ENCODE results near the gene OR2A1. TPM values are rescaled to one million over a fixed set of nuclear protein-coding genes. Genes with fewer than 3 reads are reported as not detected.
"Not testable (repeated sequence)": the region's sequence is repeated elsewhere in the genome, so short reads cannot be mapped to it uniquely, and the experiment has no call there.

OR2A1 gene
- total and polyA plus RNA-seq, 2 of the 8 experiments (the other 6 are each of a cell fraction or from before 2014, with no cell fraction given): 0.05 TPM; not detected in 1

DNA sequence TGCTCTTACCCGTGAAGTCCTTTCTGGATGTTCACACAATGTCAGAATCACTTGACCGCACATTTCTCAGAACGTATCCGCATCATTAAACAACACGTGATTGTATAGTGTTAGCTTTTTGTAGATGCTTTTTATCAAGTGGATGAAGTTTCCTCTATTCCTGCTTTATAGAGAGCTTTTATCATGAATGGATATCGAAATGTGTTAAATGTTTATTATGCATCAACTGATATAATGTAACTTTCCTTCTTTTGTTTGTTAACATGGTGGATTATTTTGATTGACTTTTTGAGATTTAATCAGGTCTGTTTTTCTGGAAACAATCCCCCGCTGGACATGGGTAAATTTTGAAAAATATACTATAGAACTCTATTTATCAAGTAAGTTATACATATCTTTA lies 47.5 kb upstream of the OR2A1 start, which contains the start of gene OR2A7:
Gene OR2A7 (minus strand): TSS at position 101 of the 400 bp plus-strand sequence. CDS start 5,164 bp downstream, outside the sequence.
- H4K8ac ChIP-seq (ENCODE audit: extremely low read depth, insufficient read depth, low read length); H3K4me3 ChIP-seq (ENCODE audit: extremely low read depth in 1 of 4, insufficient read depth in 2 of 4, low read depth in 3 of 4, low read length in 4 of 4); CTCF ChIA-PET (ENCODE audit: partially characterized antibody); H3K23ac ChIP-seq (ENCODE audit: insufficient read length); H2BK120ac ChIP-seq (replicated peaks; ENCODE audit: low read depth, low read length); H3K56ac ChIP-seq (replicated peaks; ENCODE audit: insufficient read length, low read depth, low read length); H3K79me1 ChIP-seq (ENCODE audit: low read depth, low read length); H4K20me1 ChIP-seq (replicated peaks in 1 of 2; ENCODE audit: control insufficient read depth in 1 of 2, insufficient read depth in 2 of 2, low read length in 2 of 2); H4K91ac ChIP-seq (replicated peaks; ENCODE audit: insufficient read length, low read length); DNase-seq (ENCODE audit: low read depth in 1 of 2, low spot score in 2 of 2); H3K18ac ChIP-seq (ENCODE audit: extremely low read depth, low read length); H3K4me1 ChIP-seq (replicated peaks in 1 of 4; ENCODE audit: control insufficient read depth in 3 of 4, insufficient read depth in 4 of 4, low read length in 3 of 4); H2BK5ac ChIP-seq (ENCODE audit: low read depth, low read length); POLR2A ChIA-PET (ENCODE audit: partially characterized antibody); H3K36me3 ChIP-seq (ENCODE audit: control insufficient read depth in 2 of 4, insufficient read depth in 4 of 4, low read length in 3 of 4); H2AK5ac ChIP-seq (ENCODE audit: low read depth, low read length); H3K4ac ChIP-seq (replicated peaks; ENCODE audit: insufficient read length, low read depth, low read length); H3K14ac ChIP-seq (ENCODE audit: insufficient read length); H3K79me2 ChIP-seq (ENCODE audit: control insufficient read depth in 1 of 2, insufficient read depth in 2 of 2, low read length in 2 of 2); H2BK15ac ChIP-seq (ENCODE audit: low read length); H3K27me3 ChIP-seq (replicated peaks in 1 of 4; ENCODE audit: control insufficient read depth in 3 of 4, extremely low read depth in 1 of 4, insufficient read depth in 3 of 4, low read length in 3 of 4); H3K4me2 ChIP-seq (ENCODE audit: insufficient read depth in 1 of 2, low read depth in 2 of 2, low read length in 2 of 2); H3K23me2 ChIP-seq (ENCODE audit: low read depth, low read length); H3K9ac ChIP-seq (replicated peaks in 1 of 4; ENCODE audit: extremely low read depth in 1 of 4, low read depth in 3 of 4, low read length in 3 of 4); H2AFZ ChIP-seq (ENCODE audit: low read length); H3K9me3 ChIP-seq (ENCODE audit: insufficient read depth in 2 of 2, low read depth in 1 of 2, low read length in 1 of 2); H2BK20ac ChIP-seq (ENCODE audit: low read length); H4K5ac ChIP-seq (ENCODE audit: insufficient read length, low read depth, low read length); H3K27ac ChIP-seq (ENCODE audit: low read depth, low read length); H2BK12ac ChIP-seq (ENCODE audit: low read depth, low read length): not testable (repeated sequence)
- FAIRE-seq: peak; percentile 24
- WGBS, 2 experiments (ENCODE audit: extremely low coverage in 1 of 2, insufficient coverage in 1 of 2, insufficient read length in 1 of 2, insufficient replicate concordance in 2 of 2, low coverage in 1 of 2, low lambda C conversion rate in 2 of 2, missing lambda C conversion rate in 1 of 2): 88% methylated on average over 6 of the region's 7 CpGs; no CpG with 5 or more reads in 1 of the 2 experiments

DNA sequence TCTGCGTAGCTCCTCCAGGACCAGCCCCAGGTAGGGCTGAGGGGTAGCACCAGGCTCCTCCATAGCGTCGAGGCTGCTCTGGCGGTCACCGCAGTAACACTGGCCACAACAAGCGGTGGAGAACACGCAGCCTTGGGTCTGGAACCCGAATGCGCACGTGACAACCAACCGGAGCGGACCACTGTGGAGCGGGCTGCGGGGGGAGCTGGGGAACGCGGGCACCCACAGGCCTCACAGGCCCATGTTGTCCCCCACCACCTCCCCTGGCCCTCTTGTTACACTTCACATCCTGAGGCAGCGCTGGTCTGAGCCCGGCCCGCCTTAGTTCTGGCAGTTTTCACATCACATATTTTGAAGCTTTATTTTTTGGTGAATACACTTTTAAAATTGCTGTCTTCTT lies 43.0 kb upstream of the OR2A1 start, which contains the start of gene CTAGE8:
Gene CTAGE8 (minus strand): TSS at position 101 of the 400 bp plus-strand sequence. CDS start 38 bp downstream, at position 63.
- H4K8ac ChIP-seq (ENCODE audit: extremely low read depth, insufficient read depth, low read length); H2BK15ac ChIP-seq (ENCODE audit: low read length); H2BK20ac ChIP-seq (ENCODE audit: low read length); H3K4ac ChIP-seq (replicated peaks; ENCODE audit: insufficient read length, low read depth, low read length); H3K9ac ChIP-seq (replicated peaks in 1 of 4; ENCODE audit: extremely low read depth in 1 of 4, low read depth in 3 of 4, low read length in 3 of 4); FAIRE-seq; H2BK120ac ChIP-seq (replicated peaks; ENCODE audit: low read depth, low read length); H3K18ac ChIP-seq (ENCODE audit: extremely low read depth, low read length); H3K27ac ChIP-seq (ENCODE audit: low read depth, low read length); H2BK12ac ChIP-seq (ENCODE audit: low read depth, low read length); H3K23me2 ChIP-seq (ENCODE audit: low read depth, low read length); H3K27me3 ChIP-seq (replicated peaks in 1 of 4; ENCODE audit: control insufficient read depth in 3 of 4, extremely low read depth in 1 of 4, insufficient read depth in 3 of 4, low read length in 3 of 4); H3K36me3 ChIP-seq (ENCODE audit: control insufficient read depth in 2 of 4, insufficient read depth in 4 of 4, low read length in 3 of 4); H3K14ac ChIP-seq (ENCODE audit: insufficient read length); H2AFZ ChIP-seq (ENCODE audit: low read length); H3K4me3 ChIP-seq (ENCODE audit: extremely low read depth in 1 of 4, insufficient read depth in 2 of 4, low read depth in 3 of 4, low read length in 4 of 4); H3K56ac ChIP-seq (replicated peaks; ENCODE audit: insufficient read length, low read depth, low read length); H3K79me1 ChIP-seq (ENCODE audit: low read depth, low read length); H4K5ac ChIP-seq (ENCODE audit: insufficient read length, low read depth, low read length); H3K4me1 ChIP-seq (replicated peaks in 1 of 4; ENCODE audit: control insufficient read depth in 3 of 4, insufficient read depth in 4 of 4, low read length in 3 of 4); CTCF ChIA-PET (ENCODE audit: partially characterized antibody); H2BK5ac ChIP-seq (ENCODE audit: low read depth, low read length); H3K4me2 ChIP-seq (ENCODE audit: insufficient read depth in 1 of 2, low read depth in 2 of 2, low read length in 2 of 2); POLR2A ChIA-PET (ENCODE audit: partially characterized antibody); H3K79me2 ChIP-seq (ENCODE audit: control insufficient read depth in 1 of 2, insufficient read depth in 2 of 2, low read length in 2 of 2); H3K9me3 ChIP-seq (ENCODE audit: insufficient read depth in 2 of 2, low read depth in 1 of 2, low read length in 1 of 2); H4K20me1 ChIP-seq (replicated peaks in 1 of 2; ENCODE audit: control insufficient read depth in 1 of 2, insufficient read depth in 2 of 2, low read length in 2 of 2); H3K23ac ChIP-seq (ENCODE audit: insufficient read length); H4K91ac ChIP-seq (replicated peaks; ENCODE audit: insufficient read length, low read length); DNase-seq (ENCODE audit: low read depth in 1 of 2, low spot score in 2 of 2); H2AK5ac ChIP-seq (ENCODE audit: low read depth, low read length): not testable (repeated sequence)
- no CpG with 5 or more reads among the region's 19 CpGs for WGBS, 2 experiments (ENCODE audit: extremely low coverage in 1 of 2, insufficient coverage in 1 of 2, insufficient read length in 1 of 2, insufficient replicate concordance in 2 of 2, low coverage in 1 of 2, low lambda C conversion rate in 2 of 2, missing lambda C conversion rate in 1 of 2)
